AG20443 (cell line): ENCODE results near the gene SPATS2L.

Experiments used
- DNase-seq: peaks from one replicate; pipeline ENCODE4 v3.0.0; 2012; ENCODE audit warnings: low spot score, mixed read lengths

SPATS2L gene

DNA sequence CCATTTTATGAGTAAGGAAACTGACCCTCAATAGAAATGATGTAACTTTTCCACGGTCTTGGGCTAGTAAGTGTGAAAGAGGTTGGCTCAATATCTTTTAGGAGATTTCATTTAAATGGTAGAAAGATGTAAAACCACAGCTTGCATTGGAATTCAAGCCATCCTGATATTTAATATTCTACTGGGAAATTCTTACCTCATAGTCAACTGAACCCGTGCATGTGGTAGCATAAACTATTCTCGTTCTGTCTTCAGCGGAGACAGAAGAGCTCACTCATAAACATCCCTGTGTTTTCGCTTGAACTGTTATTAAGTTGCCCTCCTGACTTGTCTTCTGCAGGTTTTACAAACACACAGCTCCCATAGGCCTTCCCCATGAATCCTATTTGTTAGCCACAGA lies 8.5 kb upstream of the SPATS2L start:
- DNase-seq = no peak

DNA sequence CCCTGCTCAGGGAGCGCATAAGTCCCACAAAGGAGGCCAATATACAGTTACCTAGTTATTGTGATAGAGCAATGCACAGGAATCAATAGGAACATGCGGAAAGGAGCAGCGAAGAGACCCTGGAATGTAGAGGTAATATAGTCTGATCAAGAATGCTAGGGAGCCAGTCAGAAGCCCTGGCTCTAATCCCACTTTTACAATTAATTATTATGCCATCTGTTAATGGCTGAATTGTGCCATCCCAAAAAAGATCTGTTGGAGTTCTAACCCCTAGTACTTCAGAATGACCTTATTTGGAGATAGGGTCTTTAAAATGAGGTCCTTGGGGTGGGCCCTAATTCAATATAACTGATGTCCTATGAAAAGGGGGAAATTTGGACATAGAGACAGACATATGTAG lies 7.7 kb upstream of the SPATS2L start:
- DNase-seq = no peak

DNA sequence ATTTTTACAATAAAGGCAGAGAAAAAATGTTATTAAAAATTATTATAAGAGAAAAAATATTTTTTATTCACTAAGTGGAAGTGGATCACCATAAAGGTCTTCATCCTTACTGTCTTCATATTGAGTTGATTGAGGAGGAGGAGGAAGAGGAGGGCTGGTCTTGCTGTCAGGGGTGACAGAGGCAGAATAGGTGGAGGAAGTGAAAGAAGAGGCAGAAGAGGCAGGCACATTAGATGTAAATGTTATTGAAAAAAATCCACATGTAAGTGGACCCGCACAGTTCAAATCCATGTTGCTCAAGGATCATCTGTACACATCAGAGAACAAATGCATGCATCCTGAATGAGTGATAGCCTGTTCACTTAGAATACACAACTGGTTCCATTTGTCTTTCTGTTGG lies 6.4 kb upstream of the SPATS2L start:
- DNase-seq = no peak

DNA sequence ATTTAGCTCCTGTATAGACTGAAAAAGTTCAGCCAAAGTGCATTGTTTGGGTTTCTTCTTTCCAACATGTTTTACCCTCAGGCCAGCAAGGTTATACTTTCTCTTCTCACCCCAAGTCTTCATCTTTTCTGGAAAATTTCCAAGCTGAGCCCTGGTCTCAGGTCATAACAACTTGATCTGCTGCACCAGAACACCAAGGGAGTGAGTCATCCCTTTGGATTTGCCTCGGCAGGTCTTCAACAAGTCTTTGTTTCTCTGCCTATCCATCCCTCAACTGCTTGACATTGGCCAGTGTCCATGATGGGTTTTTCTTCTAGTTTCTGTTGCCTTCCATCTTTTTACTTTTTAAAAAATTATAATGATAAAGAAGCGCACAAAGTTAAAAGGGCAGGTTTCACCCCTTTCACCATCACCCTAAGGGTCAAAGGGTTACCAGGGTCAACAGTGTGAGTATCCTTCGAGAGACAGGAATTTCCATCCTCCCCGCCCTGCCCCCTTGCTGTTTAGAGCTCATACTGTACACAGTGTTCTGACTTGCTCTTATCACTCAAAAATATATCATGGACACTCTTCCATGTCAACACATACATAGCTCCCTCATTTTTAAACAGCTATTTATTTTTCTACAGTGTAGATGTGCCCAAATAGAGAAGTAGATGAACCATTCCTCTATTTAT lies 5.7 kb upstream of the SPATS2L start:
- no peak for DNase-seq

DNA sequence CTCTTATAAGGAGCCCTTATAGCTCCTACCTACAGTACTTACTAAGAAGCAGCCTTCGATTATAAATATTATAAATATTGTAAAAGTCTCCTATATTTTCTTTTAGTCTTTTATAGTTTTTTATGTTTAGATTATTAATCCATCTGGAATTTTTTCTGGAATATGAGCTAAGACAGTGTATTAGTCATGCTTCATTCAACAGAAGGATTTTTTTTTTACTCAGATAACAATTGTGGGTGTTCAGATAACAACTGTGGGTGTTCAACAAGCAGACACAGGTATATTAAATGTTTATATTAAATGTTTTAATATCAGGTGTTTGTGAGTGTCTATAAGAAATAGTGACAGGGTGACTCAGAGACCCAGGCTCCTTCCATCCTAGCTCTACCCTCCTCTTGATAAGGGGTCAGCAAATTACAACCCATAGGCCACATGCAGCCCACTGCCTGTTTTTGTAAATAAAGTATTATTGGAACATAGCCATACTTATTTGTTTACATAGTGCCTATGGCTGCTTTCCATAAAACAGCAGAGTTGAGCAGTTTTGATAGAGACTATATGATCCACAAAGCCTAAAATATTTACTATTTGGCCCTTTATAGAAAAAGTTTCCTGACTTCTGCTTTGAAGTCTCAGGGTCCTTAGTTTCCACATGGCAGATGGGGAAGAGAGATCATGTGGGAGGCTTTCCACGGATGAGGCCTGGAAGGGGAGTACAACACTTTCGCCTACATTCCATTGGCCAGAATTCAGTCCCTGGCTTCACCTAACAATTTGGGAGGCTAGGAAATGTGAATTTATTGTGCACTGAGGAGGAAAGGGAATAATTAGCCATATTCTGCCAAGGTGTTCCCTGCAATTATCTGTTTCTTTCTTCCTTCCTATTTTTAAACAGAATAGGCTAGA lies 4.3 kb upstream of the SPATS2L start:
- DNase-seq = no peak

DNA sequence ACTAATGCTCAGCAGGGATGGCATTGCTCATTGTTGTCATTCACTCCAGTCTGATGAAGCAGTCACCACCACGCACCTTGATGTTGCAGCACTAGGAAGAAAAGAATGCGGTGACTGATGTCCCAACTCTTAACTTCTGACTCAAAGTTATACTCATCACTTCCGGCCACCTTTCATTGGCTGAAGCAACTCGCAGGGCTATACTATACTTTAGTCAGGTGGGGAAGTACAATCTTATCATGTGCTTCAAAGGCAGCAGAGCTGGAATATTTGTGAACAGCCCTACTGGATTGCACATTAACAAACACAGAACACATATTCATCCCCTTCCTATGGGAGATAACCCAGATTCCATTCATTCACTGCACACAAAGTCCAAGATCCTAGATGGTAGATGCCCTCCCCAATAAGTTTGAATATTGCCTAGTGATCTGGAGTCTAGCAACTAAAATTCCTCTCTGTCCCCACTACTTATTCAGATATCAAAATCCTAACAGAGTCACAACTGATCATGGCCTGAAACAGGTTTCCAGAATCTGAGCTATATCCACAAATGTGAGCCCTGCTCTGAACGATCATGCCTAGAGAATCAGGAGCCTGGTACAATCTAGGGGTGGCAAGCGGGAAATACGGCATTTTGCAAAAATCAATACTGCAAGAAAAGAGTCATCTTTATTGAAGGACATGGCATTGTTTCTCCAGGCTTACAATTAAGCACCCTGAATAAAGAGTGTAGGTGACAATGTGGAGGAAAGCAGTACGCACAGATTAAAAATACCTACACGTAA lies 3.4 kb upstream of the SPATS2L start:
- no peak for DNase-seq

DNA sequence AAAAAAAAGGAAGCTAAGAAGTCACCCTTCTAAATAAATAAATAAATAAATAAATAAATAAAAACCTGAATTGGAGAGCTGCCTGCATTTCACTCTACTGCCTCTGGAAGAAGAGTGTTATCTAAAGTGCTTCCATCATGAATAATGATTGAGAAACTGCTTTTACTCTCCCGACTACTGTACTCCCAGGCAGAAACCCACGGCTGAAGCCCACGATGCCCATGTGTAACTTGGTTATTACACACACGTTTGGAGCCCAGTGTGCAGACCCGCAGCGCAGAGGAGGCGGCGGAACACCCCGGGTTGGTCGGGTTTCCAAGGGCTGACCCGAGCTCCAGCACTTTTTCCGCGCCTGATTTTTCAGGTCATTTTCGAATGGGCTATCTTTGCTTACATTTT lies 697 bp upstream of the SPATS2L start:
- DNase-seq = peak; percentile 42

DNA sequence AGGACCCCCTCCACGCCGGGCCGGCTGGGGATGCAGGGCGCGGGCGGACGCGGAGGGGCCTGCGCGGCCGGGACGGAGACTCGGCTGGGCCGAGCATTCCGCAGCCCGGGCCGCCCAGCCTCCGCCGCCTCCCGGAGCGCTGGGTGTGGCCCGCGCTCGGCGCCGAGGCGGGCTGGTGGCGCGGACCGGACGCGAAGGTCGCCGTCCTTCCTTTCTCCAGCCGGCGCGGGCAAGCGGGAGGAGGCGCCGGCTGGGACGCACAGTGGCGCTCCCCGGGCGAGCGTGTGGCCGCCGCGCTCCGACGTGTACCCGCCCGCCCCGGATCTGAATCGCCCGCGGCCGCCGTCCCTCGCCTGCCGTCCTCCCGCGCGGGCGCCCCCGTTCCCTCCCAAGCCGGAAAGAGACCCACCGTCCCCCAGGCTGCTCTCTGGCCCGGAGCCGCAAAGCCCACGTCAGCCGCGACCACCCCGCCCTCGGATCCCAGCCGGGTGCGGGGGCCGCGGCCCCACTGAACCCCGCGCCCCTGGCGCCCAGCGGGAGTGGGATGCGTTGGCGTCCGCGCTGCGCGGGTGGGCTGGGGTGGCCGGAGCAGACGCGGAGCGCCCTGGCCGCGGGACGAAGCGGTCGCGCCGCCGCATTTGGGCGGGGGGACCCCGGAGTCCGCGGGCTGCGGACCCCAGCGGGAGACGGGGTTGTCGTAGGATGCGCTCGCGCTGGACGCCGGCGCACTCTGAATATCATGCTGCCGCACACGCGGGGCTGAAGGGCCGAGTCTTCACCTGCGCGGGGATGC lies 634 bp downstream of the SPATS2L start:
- peak; percentile 78 for DNase-seq

DNA sequence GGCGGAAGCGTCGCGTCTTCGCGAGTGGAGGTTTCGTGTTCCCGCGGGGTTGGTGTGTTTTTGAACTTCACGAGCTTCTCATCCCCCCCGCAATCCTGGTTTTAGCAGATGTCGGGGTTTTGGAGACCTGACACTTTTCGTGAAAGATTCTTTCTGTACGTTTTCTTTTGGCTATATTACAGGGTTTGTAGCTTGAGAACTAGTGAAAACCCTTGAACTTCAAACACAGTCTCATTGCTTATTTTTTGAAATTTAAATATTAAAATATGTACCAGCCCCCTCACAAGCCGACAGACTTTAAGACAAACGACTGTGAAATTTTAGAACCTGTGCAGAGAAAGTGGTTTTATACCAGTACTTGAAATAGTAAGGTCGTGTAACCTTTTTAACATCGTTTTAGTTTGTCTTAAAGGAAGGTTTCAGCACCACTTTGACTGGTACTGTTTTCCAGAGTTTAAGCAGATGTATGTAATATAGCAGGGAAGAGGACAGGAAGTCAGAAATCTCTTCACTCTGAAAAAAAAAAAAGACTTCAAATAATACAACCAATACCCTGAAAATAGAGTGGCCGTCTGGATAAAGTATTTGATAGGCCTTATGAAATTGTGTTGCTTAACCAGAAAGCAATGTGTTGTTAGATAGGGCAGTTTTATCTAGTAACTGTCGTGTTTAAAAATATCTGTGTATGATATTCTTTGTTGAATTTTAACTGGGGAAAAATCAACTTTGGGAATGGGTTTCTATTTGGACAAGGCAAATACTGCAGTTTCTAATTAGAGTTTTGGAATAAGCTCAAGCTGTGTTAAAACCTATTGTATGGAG lies 1.4 kb downstream of the SPATS2L start:
- no peak for DNase-seq

DNA sequence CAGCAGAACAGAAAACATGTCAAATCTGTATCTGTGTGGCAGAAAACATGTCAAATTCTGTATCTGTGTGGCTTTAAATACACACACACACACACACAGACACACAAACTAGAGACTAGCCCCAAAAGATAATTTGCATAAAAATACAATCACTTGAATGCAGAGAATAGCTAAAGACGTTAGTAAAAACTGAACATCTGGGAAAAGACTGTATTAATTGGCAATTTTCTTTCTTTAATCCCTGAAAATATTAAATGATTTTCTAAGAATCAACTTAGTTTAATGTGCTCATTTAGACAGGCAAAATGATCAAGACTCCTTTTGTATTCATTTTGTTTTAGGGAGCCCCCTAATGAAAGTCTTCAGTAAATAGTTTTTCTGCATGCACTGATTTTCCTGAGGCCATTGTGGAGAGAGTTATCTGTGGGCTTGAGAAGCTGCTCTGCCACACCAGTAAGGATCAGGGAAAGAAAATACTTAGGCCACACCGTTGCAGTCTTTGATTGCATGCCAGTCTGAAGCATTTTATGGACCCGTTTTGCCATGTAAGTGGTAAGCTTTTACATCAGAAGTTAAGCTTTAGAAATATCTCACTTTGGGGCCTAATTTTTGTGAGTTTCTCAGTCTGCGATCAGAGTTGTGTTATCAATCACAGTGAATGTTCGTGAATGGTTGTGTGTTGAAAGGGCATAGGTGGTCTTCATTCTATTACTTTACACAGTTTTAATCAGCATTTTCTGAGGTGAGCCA lies 2.2 kb downstream of the SPATS2L start:
- peak; percentile 13 for DNase-seq

DNA sequence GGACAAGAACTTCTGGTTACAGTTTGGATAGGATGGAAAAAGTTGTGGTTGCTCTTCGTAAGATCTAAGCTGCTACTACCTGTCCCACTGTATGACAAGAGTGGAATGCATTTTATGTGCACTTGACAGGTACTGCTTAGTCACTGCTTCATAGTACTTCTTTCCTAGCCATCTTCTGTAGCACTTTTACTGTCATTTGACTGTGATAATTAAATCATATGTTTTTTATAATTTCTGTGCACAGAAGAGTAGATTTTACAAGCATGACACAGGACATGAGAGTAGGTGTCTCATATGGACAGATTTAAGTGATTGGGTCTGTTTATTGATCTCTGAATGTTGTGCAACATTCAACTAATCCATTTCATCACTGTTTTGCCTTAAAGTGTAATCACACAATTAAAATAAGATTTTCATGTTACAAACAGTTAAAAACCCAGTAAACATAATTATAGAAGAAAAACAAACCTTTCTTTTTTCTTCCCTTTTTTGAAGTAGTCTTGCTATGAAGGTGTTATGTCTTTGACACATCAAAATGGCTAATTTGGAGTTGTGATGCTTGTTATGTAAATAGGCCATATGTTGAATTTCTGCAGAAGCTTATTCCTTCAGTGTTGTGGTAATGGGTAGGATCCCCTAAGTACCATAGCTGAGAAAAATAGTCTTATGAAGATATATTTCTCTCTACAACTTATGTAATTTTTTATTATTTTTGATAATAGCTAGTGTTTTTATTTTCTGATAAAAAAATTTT lies 3.0 kb downstream of the SPATS2L start:
- no peak for DNase-seq

DNA sequence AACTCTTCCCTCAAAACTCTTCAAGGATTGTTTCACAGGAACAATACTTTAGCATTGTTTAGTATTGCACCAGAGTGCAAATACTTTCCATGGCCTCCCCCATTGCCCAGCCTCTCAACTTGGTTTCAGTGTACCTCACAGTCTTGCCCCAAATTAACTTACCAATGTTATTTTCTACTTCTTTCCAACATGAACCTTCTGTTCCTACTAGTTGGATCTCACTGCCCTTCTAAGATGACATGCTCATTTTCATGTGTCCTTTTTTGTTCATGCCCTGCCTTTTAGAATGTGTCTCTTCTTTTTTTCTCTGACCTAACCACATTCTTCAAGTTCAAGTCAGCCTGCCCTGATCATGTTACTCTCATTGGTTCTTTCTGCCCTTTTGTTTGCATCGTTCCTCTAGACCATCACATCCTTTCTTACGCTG lies 4.1 kb downstream of the SPATS2L start:
- DNase-seq = peak; percentile 28

DNA sequence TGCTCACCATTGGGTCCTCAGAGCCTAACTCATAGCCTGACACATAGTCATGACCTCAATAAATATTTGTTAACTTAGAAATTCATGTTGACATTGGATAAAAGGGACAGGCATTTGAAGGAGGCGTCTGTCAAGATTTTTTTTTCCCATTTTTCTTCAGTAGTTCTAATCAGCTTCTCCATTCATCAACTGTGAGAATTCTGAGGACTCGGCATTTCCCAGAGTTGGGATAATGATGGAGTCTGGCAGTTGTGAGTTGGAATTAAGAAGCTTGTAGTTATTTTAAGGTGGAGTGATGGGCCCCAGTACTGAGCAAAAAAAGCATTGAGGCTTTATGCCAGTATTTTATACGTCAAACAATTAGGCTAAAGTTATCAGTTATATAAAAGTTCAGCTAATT lies 4.6 kb downstream of the SPATS2L start:
- no peak for DNase-seq

DNA sequence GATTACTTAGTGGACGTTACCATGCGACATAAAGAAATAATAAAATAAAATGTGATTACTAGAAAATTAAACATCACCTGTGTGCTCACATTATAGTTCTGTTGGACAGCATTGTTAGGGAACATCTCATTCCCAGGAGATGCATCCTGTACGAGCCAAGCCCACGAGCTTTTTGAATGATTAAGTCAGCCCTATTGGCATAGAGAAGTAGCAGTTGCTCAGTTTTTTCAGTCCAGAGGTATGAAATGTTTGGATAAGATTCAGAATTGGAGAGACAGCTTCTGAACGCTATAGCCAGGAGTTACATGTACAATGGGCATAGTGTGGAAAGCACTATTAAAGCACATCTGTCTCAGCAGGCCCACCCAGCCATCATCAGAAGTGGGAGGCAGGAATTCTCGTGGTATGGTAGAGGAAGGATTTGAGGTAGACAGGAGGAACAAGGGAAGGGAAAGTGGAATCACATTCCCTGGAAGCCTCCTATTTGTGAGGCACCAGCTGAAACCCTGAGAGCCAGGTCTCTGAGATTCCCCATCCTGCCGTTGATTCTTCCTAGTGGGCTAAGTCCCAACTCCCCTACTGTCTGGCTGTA lies 8.6 kb downstream of the SPATS2L start:
- DNase-seq = no peak

DNA sequence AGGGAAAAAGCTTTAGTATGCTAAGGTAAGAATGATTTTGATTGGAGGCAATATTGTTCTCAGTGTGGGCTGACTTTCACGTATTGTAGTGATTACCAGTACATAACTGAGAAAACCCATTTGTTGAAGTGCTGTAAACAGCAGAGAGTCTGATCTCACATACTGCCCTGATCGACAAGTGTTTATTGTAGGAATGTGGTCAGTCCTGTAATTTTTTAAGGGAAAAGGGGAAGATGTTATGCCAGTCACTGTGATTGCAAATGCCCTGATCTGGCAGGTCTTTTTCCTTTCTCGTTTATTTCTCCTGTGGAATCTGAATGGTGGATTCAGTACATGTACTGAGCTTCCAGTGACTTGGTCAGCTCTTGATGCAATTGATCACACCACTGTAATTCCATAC lies 11.5 kb downstream of the SPATS2L start:
- no peak for DNase-seq

DNA sequence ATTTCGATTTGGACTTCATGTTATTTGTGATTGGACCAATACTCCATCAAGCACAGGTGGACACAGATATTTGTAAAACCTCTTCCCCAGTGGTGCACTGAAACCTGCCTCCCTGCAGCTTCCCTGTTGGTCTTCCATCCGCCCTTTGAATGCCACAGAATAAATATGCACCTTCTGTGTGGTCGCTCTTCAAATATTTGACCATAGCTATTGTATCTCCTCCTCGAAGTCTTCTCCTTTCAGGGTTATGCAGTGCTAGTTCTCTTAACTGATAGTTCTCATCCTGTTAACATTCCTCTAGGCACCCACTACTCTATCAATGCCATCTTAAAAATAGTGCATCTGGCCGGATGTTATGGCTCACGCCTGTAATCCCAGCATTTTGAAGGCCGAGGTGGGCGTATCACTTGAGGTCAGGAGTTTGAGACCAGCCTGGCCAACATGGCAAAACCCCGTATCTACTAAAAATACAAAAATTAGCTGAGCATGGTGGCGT lies 12.5 kb downstream of the SPATS2L start:
- DNase-seq = no peak

DNA sequence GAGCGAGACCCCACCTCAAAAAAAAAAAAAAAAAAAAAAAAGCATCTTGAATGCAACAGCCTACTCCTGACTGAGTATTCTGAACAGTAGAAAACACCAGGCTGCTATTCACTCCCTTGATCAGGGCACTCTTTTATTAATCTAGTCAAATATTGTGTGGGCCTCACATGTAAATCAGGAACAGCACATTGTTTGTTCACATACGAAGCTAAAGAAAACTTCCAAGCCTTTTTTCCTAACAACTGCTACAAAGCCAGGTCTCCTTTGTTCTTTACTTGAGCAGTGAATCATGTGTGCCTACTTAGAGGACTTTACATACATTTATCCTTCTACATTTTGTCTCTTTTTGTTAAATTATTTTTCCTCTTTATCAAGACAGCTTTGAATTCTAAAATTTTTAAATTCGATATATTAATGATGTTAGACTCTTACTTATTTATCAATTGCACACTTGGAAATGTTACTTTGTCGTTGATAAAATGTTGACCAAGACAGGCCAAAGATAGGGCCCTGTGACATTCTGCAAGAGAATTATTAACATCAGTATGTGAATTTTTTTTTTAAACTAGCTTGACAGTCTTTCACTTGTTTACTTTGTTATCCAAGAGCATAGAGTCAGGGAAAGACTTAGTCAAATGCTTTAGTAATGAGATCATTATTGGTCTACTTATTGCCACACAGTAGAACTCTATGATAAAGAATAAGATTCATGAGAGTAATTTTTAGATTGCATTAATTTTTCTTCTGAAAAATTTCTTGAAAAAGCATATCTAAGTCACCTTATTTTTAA lies 13.2 kb downstream of the SPATS2L start:
- DNase-seq = peak; percentile 55

DNA sequence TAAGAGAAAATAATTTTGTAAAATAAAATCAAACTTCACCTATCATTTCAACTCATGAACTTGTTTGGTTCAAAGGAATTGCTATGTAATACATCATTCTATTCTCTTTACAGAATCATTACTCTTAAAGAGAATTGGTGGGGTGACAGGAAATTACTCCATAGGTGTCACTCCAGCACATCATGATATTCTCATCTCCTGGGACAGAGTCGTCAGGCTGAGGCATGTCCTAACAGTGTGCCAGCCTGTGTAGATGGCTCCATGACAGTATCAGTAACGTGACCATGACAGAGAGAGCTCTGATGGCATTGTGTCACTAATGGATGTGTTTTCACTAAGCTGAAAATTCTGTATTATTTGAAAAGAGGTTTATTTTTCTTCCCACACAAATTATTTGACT lies 13.9 kb downstream of the SPATS2L start:
- no peak for DNase-seq
